ENCODE measurements around the gene ADGRB3. TPM values are rescaled to one million over a fixed set of nuclear protein-coding genes. Genes with fewer than 3 reads are reported as not detected.
A peak's percentile ranks its signal among the peaks of the same experiment; 100 is the strongest.
"Not testable (repeated sequence)": the region's sequence is repeated elsewhere in the genome, so short reads cannot be mapped to it uniquely, and the experiment has no call there.

The ADGRB3 gene
- total and polyA plus RNA-seq, 2 experiments from 2014 or later: 1.2 to 1.4 TPM

GRCh38 chr6:69284176-69284730 is 649.2 kb downstream of the ADGRB3 start:
- H3K27me3 ChIP-seq: no peaks in the 10 kb centered on the region
- no peaks in the 10 kb centered on the region for H3K9me3 ChIP-seq (ENCODE audit: low read depth)
- no peak overlapping the region for H3K4me3 ChIP-seq
- no peak for DNase-seq (ENCODE audit: low read depth in 1 of 2, low spot score in 1 of 2)
- H3K27ac ChIP-seq: no peak overlapping the region
- no peaks in the 10 kb centered on the region for H3K36me3 ChIP-seq
- H3K4me1 ChIP-seq (ENCODE audit: low read depth): no peaks in the 10 kb centered on the region
- no peak for TF ChIP-seq CTCF (IDR thresholded peaks at IDR 0.05; ENCODE audit: low read depth, low read length)

GRCh38 chr6:69285054-69285453 is 650.0 kb downstream of the ADGRB3 start:
- H3K36me3 ChIP-seq: no peaks in the 10 kb centered on the region
- TF ChIP-seq CTCF (IDR thresholded peaks at IDR 0.05; ENCODE audit: low read depth, low read length): no peak
- no peak overlapping the region for H3K4me3 ChIP-seq
- no peaks in the 10 kb centered on the region for H3K27me3 ChIP-seq
- DNase-seq (ENCODE audit: low read depth in 1 of 2, low spot score in 1 of 2): no peak
- H3K4me1 ChIP-seq (ENCODE audit: low read depth): peaks cover 2% of the 10 kb centered on the region
- H3K9me3 ChIP-seq (ENCODE audit: low read depth): no peaks in the 10 kb centered on the region
- no peak overlapping the region for H3K27ac ChIP-seq

GRCh38 chr6:69286331-69286730 is 651.2 kb downstream of the ADGRB3 start:
- no peak for TF ChIP-seq CTCF (IDR thresholded peaks at IDR 0.05; ENCODE audit: low read depth, low read length)
- H3K36me3 ChIP-seq: no peaks in the 10 kb centered on the region
- no peak overlapping the region for H3K27ac ChIP-seq
- H3K27me3 ChIP-seq: no peaks in the 10 kb centered on the region
- H3K9me3 ChIP-seq (ENCODE audit: low read depth): no peaks in the 10 kb centered on the region
- DNase-seq (ENCODE audit: low read depth in 1 of 2, low spot score in 1 of 2): no peak
- H3K4me3 ChIP-seq: no peak overlapping the region
- H3K4me1 ChIP-seq (ENCODE audit: low read depth): peaks cover 10% of the 10 kb centered on the region

- peaks cover 10% of the 10 kb centered on the region for H3K4me1 ChIP-seq (ENCODE audit: low read depth)
- not testable (repeated sequence) for H3K9me3 ChIP-seq (ENCODE audit: low read depth); H3K36me3 ChIP-seq; H3K27me3 ChIP-seq; H3K4me3 ChIP-seq; H3K27ac ChIP-seq; DNase-seq (ENCODE audit: low read depth in 1 of 2, low spot score in 1 of 2)
These were observed 653.1 kb downstream of the ADGRB3 start for GRCh38 chr6:69288198-69288597.

GRCh38 chr6:69289689-69290495 is 654.8 kb downstream of the ADGRB3 start:
- no peaks in the 10 kb centered on the region for H3K27me3 ChIP-seq
- no peak for DNase-seq (ENCODE audit: low read depth in 1 of 2, low spot score in 1 of 2)
- peak overlapping the region; percentile 48 for H3K27ac ChIP-seq
- no peaks in the 10 kb centered on the region for H3K36me3 ChIP-seq
- no peak for TF ChIP-seq CTCF (IDR thresholded peaks at IDR 0.05; ENCODE audit: low read depth, low read length)
- peaks cover 10% of the 10 kb centered on the region for H3K4me1 ChIP-seq (ENCODE audit: low read depth)
- H3K4me3 ChIP-seq: no peak overlapping the region
- no peaks in the 10 kb centered on the region for H3K9me3 ChIP-seq (ENCODE audit: low read depth)

- no peak for DNase-seq (ENCODE audit: low read depth in 1 of 2, low spot score in 1 of 2)
- no peaks in the 10 kb centered on the region for H3K27me3 ChIP-seq
- no peak overlapping the region for H3K27ac ChIP-seq
- no peak for TF ChIP-seq CTCF (IDR thresholded peaks at IDR 0.05; ENCODE audit: low read depth, low read length)
- no peaks in the 10 kb centered on the region for H3K36me3 ChIP-seq
- peaks cover 10% of the 10 kb centered on the region for H3K4me1 ChIP-seq (ENCODE audit: low read depth)
- H3K4me3 ChIP-seq: no peak overlapping the region
- no peaks in the 10 kb centered on the region for H3K9me3 ChIP-seq (ENCODE audit: low read depth)
These were observed 658.4 kb downstream of the ADGRB3 start for GRCh38 chr6:69293471-69293870.
